ENCODE results near the gene HOXC12.

- TF ChIP-seq CTCF (conservative IDR thresholded peaks at IDR 0.05 in 1 of 2, IDR thresholded peaks at IDR 0.05 in 1 of 2; ENCODE audit: extremely low read depth in 1 of 2, insufficient read depth in 1 of 2, low read depth in 1 of 2, low read length in 2 of 2) (no peak), EZH2 (IDR thresholded peaks at IDR 0.05; ENCODE audit: borderline replicate concordance, low read length) (no peak)
These were observed 20.9 kb downstream of the HOXC12 start for GRCh38 chr12:53975479-53976152.
